HG03571 (cell line): ENCODE data around the gene ASXL1.

Source experiments
- ATAC-seq: cut with Tn5 transposase; IDR thresholded peaks from one replicate; pipeline ENCODE4 v1.9.1; 2021; ENCODE audit not compliant: unreplicated experiment

Gene ASXL1

DNA sequence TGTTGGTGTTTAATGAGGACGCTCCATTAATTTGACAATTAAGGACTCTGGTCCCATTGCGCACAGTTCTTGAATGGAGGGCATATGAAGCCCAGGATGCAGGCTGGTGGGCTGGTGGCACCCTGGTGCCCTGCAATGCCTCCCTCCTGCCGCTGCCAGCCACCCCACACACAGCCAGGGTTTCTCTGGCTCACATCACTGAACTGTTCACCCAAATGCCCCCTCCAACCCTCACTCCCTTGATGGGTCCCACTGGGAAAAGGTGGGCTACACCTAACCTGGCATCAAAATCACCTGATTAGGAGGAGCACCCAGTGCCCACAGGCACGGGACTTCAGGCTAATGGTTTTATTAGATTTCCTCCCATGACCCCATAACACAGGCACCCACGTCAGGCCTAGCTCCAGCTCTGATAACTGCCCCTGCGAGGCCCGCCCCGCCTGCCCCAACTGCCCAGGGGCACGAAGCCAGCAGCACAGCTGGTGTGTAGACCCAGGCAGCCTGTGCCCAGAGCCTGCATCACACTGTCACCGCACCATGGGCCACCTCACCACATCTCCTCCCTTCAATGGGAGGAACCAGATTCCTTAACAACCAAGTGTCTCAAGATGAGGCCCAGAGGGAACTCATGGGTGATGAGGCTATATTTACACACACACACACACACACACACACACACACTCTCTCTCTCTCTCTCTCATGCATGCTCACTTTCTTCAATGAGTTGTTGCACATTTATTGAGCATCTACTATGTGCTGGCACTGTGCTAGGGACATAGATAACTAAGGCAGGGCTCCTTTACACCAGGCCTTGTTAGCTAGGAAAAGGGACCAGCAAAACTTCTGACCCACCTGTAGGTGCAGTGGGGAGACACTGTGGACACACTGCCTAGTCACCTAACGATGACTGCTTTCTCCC, 119.7 kb downstream of the ASXL1 start:
- no peak for ATAC-seq

DNA sequence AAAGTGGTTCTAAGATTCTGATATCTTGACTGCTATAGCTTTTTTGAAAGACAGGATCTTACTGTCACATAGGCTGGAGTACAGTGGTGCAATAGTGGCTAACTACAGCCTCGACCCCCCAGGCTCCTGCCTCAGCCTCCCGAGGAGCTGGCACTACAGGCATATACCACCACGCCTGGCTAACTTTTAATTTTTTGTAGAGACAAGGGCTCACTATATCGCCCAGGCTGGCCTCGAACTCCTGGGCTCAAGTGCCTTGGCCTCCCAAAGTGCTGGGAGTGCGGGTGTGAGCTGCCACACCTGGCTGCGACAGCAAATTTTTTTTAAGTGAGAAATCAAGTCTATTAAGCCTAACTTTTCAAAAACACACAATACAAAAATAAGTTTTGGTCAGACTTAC, 120.4 kb downstream of the ASXL1 start:
- ATAC-seq, result no peak

DNA sequence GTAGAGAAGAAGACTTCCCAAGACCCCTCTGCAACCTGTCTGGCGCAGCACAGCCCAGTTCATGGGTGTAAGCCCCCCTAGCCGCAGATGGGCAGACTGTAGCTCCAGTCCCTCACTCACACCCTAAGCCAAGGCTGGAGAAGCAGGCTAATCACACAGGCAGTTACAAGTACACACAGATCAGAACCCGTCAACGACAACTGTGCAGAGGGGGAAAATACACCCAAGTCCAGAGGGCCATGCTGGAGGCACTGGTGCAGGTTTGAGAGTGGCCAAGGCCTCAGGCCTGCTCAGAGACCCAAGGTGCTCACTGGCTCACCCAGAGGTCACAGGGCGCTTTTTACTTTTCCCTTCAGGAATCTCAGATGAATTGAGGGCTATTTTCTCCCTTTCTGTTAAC, 120.9 kb downstream of the ASXL1 start:
- no peak for ATAC-seq

DNA sequence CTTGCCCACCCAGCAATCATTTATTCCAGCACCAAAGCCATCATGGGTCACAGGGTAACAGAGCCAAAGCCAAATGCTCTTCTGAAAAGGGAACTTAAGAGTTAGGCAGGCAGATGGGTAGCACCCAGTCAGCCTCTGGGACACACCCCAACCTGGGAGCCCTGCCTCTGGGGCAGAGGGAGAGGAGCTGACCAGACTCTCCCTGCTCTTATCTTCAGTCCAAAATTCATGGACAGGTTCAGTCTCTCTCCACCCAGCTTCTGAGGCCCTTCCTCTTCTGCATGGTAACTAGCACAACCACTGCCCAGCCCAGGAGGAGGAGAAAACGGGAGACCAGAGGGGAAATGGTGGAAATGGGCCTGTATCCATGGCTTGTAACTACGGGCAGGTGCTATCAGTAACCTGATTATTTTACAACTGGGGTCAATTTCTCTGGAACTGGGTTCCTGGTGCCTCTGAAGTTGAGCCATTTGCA, 121.6 kb downstream of the ASXL1 start:
- ATAC-seq, result no peak

- no peak for ATAC-seq
These were observed 122.5 kb downstream of the ASXL1 start for GRCh38 chr20:32480371-32481241.

DNA sequence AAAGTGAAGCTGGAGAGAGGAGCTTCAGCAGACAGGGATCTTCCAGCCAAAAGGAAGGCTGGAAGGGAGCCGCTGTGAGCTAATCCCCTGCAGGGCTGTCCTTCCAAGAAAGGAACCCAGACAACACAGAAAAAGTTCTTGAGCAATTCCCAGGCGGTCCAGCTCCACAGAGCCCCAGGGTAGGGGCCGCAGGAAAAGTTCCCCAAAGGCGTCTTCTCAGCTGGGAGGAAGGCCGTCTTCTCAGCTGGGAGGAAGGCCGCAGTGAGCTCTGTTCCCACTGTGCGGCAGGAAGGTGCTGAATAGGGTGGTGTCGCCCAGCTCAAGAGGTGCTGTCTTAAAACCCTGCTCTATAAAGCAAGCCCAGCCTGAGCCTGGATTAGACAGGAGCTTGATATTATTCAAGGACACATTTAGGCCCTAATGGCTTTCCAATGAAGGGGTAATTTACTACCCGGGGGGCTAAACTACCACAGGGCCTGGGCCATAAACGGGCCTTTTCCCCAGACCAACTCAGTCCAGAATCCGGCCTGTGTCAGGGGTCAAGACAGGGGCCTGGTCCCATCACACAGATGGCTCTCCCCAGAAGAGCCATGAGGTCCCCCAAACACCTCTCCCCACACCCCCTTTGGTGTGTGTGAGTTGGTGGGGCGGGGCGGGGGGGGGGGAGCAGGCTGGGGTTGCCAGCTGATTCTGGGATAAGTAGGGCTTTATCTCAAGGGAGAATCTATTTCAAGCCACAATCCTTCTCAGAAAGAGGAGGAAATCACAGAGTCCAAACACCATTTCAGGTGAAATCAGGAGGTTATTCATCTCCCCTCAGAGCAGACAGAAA, 123.4 kb downstream of the ASXL1 start:
- no peak for ATAC-seq

- no peak for ATAC-seq
These were observed 124.0 kb downstream of the ASXL1 start for GRCh38 chr20:32482143-32482441.

- ATAC-seq, result no peak
These were observed 124.5 kb downstream of the ASXL1 start for GRCh38 chr20:32482442-32483261.

GRCh38 chr20:32483351-32484224, 125.5 kb downstream of the ASXL1 start:
- ATAC-seq, result no peak

DNA sequence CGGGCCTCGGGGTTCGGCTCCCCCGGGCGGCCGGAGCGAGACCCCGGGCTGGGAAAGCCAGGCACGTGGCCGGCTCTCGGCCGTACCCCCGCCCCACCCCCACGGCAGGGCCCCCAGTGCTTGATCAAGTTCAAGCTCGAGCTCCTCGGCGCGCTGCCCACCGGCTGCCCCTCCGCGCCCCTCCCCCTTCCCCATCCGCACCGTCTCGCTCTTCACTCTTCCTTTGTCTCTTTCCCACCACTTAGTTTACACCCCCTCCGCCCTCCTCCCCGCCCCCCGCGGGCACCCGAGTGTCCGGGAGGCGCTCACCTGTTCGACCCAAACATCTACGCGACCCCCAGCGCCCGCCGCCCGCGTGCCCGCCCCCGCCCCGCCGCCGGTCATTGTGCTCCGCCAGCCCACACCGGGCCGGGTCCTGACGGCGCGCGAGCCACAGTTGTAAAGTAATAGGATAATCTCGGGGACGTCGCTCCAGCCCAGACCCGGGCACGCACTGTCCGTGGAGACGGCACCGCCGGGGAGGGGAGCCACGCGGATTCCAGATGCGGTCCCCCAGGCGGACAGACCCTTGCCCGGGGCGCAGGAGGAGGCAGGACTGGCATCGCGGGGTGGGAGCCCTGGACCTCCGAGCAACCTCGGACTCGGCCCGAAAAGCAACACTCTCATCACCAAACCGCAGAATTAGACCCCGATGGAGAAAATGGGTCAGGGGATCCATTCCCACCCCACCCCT, 126.3 kb downstream of the ASXL1 start:
- no peak for ATAC-seq

DNA sequence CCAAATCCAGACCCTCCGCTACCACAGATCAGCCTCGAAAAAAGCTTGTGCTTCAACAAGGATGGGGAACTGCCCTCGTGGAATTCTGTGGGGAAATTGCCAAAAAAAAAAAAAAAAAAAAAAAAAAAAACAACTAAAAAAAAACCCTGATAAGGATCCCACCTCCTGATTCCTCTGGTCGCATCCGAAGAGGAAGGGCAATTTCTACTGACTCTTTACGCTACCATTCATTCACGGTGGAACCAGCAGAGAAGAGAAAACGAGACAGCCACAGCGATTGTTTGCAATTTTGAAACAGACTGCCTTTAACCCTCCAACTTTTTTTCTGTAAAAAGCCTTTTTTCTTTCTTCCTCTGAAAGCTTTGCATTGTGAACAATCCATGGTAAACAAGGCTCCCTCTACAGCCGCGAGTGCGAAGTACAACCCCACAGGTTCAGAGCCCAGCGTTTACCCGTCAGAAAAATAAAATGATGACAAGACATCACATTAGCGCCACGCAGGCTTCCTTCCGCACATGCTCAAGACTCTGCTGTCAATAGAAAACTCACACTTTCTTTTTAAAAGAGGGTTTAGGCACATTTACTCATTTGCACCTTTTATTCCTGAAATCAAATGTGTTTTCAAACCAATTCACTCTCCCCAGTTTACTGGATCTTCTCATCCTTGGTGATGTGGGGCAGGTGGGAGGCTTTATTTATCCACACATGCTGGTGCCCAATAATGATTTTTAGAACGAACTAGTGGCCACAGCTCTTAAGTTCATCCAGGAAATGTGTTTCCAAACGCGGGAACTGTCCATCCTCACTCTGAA, 127.0 kb downstream of the ASXL1 start:
- ATAC-seq, result no peak

DNA sequence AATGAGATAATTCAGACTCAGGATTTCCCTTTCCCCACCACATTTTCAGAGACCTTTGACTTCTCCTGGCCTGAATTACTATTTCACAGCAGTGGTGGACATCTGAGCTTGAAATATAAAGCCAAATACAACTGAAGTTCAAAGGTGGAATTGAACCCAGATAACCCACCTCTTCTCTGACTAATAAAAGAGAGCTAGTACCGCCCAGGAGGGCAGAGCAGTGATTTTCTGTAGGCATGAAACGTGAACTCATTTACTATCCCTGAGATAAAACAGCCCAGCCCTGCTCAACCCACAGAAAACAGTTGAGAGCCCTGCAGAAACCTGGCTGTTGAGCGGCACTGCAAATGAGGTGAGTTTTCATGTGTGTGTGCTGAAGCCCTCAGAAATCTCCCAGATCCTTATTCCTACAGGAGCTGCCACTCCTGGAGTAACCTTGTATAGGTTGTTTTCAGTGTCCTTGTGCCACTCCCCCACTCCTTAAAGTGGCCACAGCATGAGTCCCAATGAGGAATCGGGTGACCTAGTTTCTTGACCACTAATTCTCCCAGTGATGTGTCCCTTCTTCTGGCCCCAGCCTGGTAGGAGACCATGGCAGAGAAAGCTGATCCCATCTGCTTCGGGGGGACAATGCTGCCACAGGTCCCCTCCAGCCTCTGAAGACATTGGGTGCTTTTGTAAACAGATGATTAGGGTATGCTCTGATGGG, 127.8 kb downstream of the ASXL1 start:
- ATAC-seq, result no peak

DNA sequence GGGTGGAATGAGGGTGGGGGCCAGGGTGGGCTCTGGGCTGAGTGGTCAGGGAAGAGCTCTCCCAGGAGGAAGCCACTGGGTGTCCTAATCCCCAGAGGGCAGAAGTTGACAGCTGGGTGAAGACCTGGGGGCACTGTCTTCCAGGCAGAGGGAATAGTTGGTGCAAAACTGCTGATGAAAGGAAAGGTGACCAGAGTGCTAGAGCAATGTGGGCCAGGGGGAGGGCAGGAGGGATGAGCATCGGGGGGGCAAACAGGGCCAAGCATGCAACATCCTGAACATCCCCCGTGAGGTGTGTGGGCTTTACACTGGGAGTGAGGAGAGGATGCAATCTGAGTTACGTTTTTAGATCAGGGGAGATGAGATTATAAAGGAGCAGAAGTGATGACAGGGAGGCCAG, 129.2 kb downstream of the ASXL1 start:
- ATAC-seq, result no peak

GRCh38 chr20:32488066-32488838, 130.1 kb downstream of the ASXL1 start:
- ATAC-seq, result no peak
